CD4-positive, alpha-beta T cell (primary cell): Measurements from ENCODE around the gene WWOX. TPM values are rescaled to one million over a fixed set of nuclear protein-coding genes. Genes with fewer than 3 reads are reported as not detected.

Experiments used
- ATAC-seq: fragments of 200-7000 bp; cut with Tn5 transposase; one replicate; pipeline ENCODE4 v1.10.0; 2022; ENCODE audit warnings: mild to moderate bottlenecking; ENCODE audit not compliant: poor library complexity
- CTCF ChIA-PET: fragments of 350-600 bp; sonication (Branson Sonifier 250); formaldehyde crosslinking; loops from one replicate; lab custom pipeline; 2021; ENCODE audit warnings: antibody characterized with exemption, inconsistent platforms; lab: Charles Lee
- POLR2A ChIA-PET: fragments of 350-600 bp; sonication (Branson Sonifier 250); formaldehyde crosslinking; loops from one replicate; lab custom pipeline; 2021; ENCODE audit warnings: antibody characterized with exemption, inconsistent platforms; lab: Charles Lee
- DNase-seq, 14 experiments: peaks; one replicate each; pipeline ENCODE4 v3.0.0-alpha.2; 2013 to 2020; ENCODE audit warnings: mixed read lengths in 2 of 14
- H3K27ac ChIP-seq, 2 donors: one replicate each; pipeline versions ENCODE4 v1.5.1 to v1.7.0; 2013; ENCODE audit warnings: low read length in 2 of 2, low read depth in 1 of 2, mild to moderate bottlenecking in 1 of 2
- H3K27me3 ChIP-seq, 2 experiments: 1 replicate in 1 of 2; 2 replicates in 1 of 2; pipeline versions ENCODE4 v1.6.1 to v1.7.0; 2013; ENCODE audit warnings: low read length in 2 of 2, control low read depth in 1 of 2, mild to moderate bottlenecking in 1 of 2, moderate library complexity in 1 of 2; ENCODE audit not compliant: insufficient read depth in 2 of 2, control insufficient read depth in 1 of 2
- H3K36me3 ChIP-seq: one replicate; pipeline ENCODE4 v1.6.1; 2013; ENCODE audit warnings: low read length, control low read depth; ENCODE audit not compliant: insufficient read depth
- H3K4me1 ChIP-seq: one replicate; pipeline ENCODE4 v1.6.1; 2013; ENCODE audit warnings: low read length, control low read depth; ENCODE audit not compliant: insufficient read depth
- H3K4me3 ChIP-seq: one replicate; pipeline ENCODE4 v1.5.1; 2013; ENCODE audit warnings: mild to moderate bottlenecking, low read length, moderate library complexity
- H3K9me3 ChIP-seq, 2 experiments: 1 replicate in 1 of 2; 2 replicates in 1 of 2; pipeline versions ENCODE4 v1.6.1 to v1.7.0; 2013; ENCODE audit warnings: low read length in 2 of 2, mild to moderate bottlenecking in 2 of 2, control low read depth in 1 of 2, moderate library complexity in 1 of 2; ENCODE audit not compliant: control insufficient read depth in 1 of 2, insufficient read depth in 1 of 2
- H3K27ac Mint-ChIP-seq: one replicate; pipeline ENCODE4 v1.8.0; 2020; ENCODE audit warnings: mixed read lengths
- H3K27me3 Mint-ChIP-seq: one replicate; pipeline ENCODE4 v1.8.0; 2021; ENCODE audit warnings: mixed read lengths
- H3K36me3 Mint-ChIP-seq: one replicate; pipeline ENCODE4 v1.8.0; 2021; ENCODE audit warnings: low read depth, mixed read lengths
- H3K4me1 Mint-ChIP-seq: one replicate; pipeline ENCODE4 v1.8.0; 2021; ENCODE audit warnings: low read depth, mixed read lengths
- H3K4me3 Mint-ChIP-seq: one replicate; pipeline ENCODE4 v1.8.0; 2020; ENCODE audit warnings: mild to moderate bottlenecking, mixed read lengths
- H3K9me3 Mint-ChIP-seq: one replicate; pipeline ENCODE4 v1.8.0; 2020; ENCODE audit warnings: mixed read lengths
- intact Hi-C, 2 experiments: fragments of 100-400 bp; cut with DNase I in 1 of 2; cut with micrococcal nuclease in 1 of 2; formaldehyde crosslinking; loops; one replicate each; pipeline versions ENCODE4 v1.15.1 to v1.9.0; 2023 to 2025; cut with DNase I, micrococcal nuclease
- total RNA-seq, 174 experiments: library from RNA in 2 of 174; stranded (reverse) in 2 of 174; gene quantifications; one replicate each; pipeline ENCODE4 v1.2.3 and lab custom pipeline; 2021 to 2026
- TF ChIP-seq, protein P1 (sequence below): fragments of 200-600 bp; IDR thresholded peaks from one replicate; pipeline ENCODE4 v1.8.0; 2022; ENCODE audit warnings: antibody characterized with exemption, mild to moderate bottlenecking

Gene WWOX
- total RNA-seq, 2 experiments from 2014 or later: 19.3 to 21.7 TPM

DNA sequence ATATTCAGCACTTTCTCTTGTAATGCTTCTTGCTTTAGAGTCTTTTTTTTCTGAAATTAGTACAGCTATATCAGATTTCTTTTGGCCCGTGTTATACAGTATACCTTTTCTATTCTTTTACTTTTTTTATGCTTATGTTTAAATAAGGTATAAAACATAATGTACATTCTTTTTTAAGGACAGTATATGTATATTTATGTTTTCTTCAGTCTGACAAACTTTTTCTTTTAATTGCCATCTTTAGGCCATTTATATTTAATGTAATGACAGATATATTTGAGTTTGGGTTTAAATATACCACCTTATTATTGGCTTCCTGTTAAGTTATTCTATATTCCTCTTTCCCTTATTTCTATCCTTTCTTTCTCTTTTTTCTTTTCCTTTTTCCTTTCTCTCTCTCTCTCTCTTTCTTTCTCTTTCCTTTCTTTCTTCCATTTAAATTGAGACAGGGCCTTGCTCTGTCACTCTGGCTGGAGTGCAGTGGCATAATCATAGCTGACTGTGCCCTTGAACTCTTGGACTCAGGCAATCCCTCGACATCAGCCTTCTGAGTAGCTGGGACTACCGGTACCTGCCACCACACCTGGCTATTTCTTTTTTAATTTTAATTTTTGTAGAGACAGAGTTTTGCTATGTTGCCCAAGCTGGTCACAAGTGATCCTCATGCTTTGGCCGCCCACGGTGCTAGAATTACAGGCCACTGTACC, 61.7 kb downstream of the WWOX start:
- ATAC-seq (no peak), DNase-seq (no peak)
- H3K27ac ChIP-seq: no peak overlapping the region
- H3K36me3 ChIP-seq: no peaks in the 10 kb centered on the region
- Mint-ChIP-seq H3K27ac (no peak overlapping the region), H3K4me3 (no peak overlapping the region), H3K36me3 (peaks cover 23% of the 10 kb centered on the region), H3K27me3 (no peaks in the 10 kb centered on the region), H3K4me1 (no peaks in the 10 kb centered on the region), H3K9me3 (peaks cover 2% of the 10 kb centered on the region)
- POLR2A ChIA-PET: no interaction called here
- CTCF ChIA-PET: no interaction called here
- H3K4me1 ChIP-seq: no peaks in the 10 kb centered on the region
- H3K27me3 ChIP-seq: no peaks in the 10 kb centered on the region
- H3K4me3 ChIP-seq: no peak overlapping the region
- TF ChIP-seq, protein P1, sequence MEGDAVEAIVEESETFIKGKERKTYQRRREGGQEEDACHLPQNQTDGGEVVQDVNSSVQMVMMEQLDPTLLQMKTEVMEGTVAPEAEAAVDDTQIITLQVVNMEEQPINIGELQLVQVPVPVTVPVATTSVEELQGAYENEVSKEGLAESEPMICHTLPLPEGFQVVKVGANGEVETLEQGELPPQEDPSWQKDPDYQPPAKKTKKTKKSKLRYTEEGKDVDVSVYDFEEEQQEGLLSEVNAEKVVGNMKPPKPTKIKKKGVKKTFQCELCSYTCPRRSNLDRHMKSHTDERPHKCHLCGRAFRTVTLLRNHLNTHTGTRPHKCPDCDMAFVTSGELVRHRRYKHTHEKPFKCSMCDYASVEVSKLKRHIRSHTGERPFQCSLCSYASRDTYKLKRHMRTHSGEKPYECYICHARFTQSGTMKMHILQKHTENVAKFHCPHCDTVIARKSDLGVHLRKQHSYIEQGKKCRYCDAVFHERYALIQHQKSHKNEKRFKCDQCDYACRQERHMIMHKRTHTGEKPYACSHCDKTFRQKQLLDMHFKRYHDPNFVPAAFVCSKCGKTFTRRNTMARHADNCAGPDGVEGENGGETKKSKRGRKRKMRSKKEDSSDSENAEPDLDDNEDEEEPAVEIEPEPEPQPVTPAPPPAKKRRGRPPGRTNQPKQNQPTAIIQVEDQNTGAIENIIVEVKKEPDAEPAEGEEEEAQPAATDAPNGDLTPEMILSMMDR: no peak
- H3K9me3 ChIP-seq: peaks cover 0 to 4% of the 10 kb centered on the region in 2 experiments
- intact Hi-C loops: no loop called here

- Histone ChIP-seq H3K27ac (no peak overlapping the region), H3K27me3 (no peaks in the 10 kb centered on the region), H3K9me3 (peaks cover 0 to 4% of the 10 kb centered on the region in 2 experiments), H3K4me3 (no peak overlapping the region), H3K4me1 (no peaks in the 10 kb centered on the region), H3K36me3 (no peaks in the 10 kb centered on the region)
- no peak overlapping the region for H3K4me3 Mint-ChIP-seq
- intact Hi-C loops: no loop called here
- no peaks in the 10 kb centered on the region for H3K4me1 Mint-ChIP-seq
- ChIA-PET CTCF (no interaction called here), POLR2A (no interaction called here)
- TF ChIP-seq, protein P1: no peak
- H3K27me3 Mint-ChIP-seq: no peaks in the 10 kb centered on the region
- no peak overlapping the region for H3K27ac Mint-ChIP-seq
- H3K36me3 Mint-ChIP-seq: peaks cover 43% of the 10 kb centered on the region
- H3K9me3 Mint-ChIP-seq: peaks cover 2% of the 10 kb centered on the region
- no peak for DNase-seq
- no peak for ATAC-seq
Observed at GRCh38 chr16:78163772-78164670, 64.6 kb downstream of the WWOX start.

DNA sequence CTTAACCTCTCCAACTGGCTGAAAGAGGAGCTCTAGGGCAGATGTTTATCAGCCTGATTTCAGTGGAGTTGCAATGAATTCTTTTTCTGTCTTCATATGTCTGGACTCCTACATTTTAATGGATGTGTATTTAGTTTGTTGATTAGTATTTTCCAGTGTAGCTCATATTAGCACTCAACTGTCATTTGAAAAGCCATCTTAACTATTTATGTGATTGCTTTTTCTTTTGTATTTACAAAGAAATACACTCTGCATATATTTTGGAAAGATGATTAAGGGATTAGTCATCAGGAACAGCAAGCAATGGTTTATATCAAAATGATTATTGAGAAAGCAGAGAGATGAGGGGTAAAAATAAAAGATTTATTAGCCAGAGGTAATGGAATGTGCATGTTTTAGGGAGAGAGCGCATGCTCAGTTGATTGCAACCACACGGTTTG, 71.1 kb downstream of the WWOX start:
- H3K27ac ChIP-seq: no peak overlapping the region
- no peaks in the 10 kb centered on the region for H3K4me1 ChIP-seq
- H3K27ac Mint-ChIP-seq: no peak overlapping the region
- DNase-seq (no peak), ATAC-seq (no peak)
- TF ChIP-seq, protein P1: no peak
- POLR2A ChIA-PET: no interaction called here
- no peaks in the 10 kb centered on the region for H3K4me1 Mint-ChIP-seq
- intact Hi-C loops: no loop called here
- no peak overlapping the region for H3K4me3 ChIP-seq
- CTCF ChIA-PET: no interaction called here
- H3K9me3 ChIP-seq: no peaks in the 10 kb centered on the region
- no peak overlapping the region for H3K4me3 Mint-ChIP-seq
- H3K27me3 ChIP-seq: no peaks in the 10 kb centered on the region
- H3K9me3 Mint-ChIP-seq: no peaks in the 10 kb centered on the region
- H3K36me3 ChIP-seq: no peaks in the 10 kb centered on the region
- peaks cover 44% of the 10 kb centered on the region for H3K36me3 Mint-ChIP-seq
- H3K27me3 Mint-ChIP-seq: no peaks in the 10 kb centered on the region
